T-cell (primary cell): Measurements from ENCODE around the gene CAPRIN1. TPM values are rescaled to one million over a fixed set of nuclear protein-coding genes. Genes with fewer than 3 reads are reported as not detected.
"Not testable (repeated sequence)": the region's sequence is repeated elsewhere in the genome, so short reads cannot be mapped to it uniquely, and the experiment has no call there.

Source experiments
- ATAC-seq, 4 experiments: fragments of 200-7000 bp in 3 of 4; fragments of 150-1000 bp in 1 of 4; cut with Tn5 transposase; replicated peaks in 1 of 4; 1 replicate in 3 of 4; 2 replicates in 1 of 4; pipeline ENCODE4 v1.10.0; 2021; ENCODE audit warnings: moderate library complexity in 3 of 4, mild to moderate bottlenecking in 2 of 4, moderate number of reproducible peaks in 1 of 4
- CTCF ChIA-PET, 2 donors: fragments of 300-600 bp; sonication (Branson Sonifier 250); formaldehyde crosslinking; loops; one replicate each; lab custom pipeline; 2022; ENCODE audit warnings: antibody characterized with exemption in 2 of 2; lab: Charles Lee
- POLR2A ChIA-PET, 2 donors: fragments of 300-600 bp; sonication (Branson Sonifier 250); formaldehyde crosslinking; loops; one replicate each; lab custom pipeline; 2022; ENCODE audit warnings: antibody characterized with exemption in 2 of 2; lab: Charles Lee
- DNase-seq, 35 experiments: peaks; one replicate each; pipeline versions ENCODE4 v3.0.0 to v3.0.0-alpha.2; 2013 to 2023
- H3K27ac ChIP-seq: one replicate; pipeline ENCODE4 v1.5.1; 2013; ENCODE audit warnings: low read length
- H3K27me3 ChIP-seq, 2 experiments: replicated peaks in 1 of 2; 1 replicate in 1 of 2; 2 replicates in 1 of 2; pipeline versions ENCODE4 v1.6.1 to v1.7.0; 2013; ENCODE audit warnings: low read length in 1 of 2, mixed read lengths in 1 of 2; ENCODE audit not compliant: control insufficient read depth in 2 of 2, insufficient read depth in 2 of 2; ENCODE audit errors: extremely low read depth in 1 of 2
- H3K36me3 ChIP-seq, 2 donors: 1 replicate in 1 of 2; 2 replicates in 1 of 2; pipeline versions ENCODE4 v1.6.1 to v1.7.0; 2013; ENCODE audit warnings: low read length in 1 of 2; ENCODE audit not compliant: control insufficient read depth in 2 of 2, insufficient read depth in 1 of 2; ENCODE audit errors: extremely low read depth in 1 of 2
- H3K4me1 ChIP-seq, 2 experiments: 1 replicate in 1 of 2; 2 replicates in 1 of 2; pipeline versions ENCODE4 v1.6.1 to v1.7.0; 2013; ENCODE audit warnings: low read length in 2 of 2, mixed read lengths in 1 of 2; ENCODE audit not compliant: insufficient read depth in 2 of 2, control insufficient read depth in 1 of 2; ENCODE audit errors: extremely low read depth in 1 of 2
- H3K4me3 ChIP-seq, 2 donors: 1 replicate in 1 of 2; 2 replicates in 1 of 2; pipeline versions ENCODE4 v1.5.1 to v1.7.0; 2013; ENCODE audit warnings: mild to moderate bottlenecking in 2 of 2, low read length in 1 of 2, moderate library complexity in 1 of 2; ENCODE audit not compliant: control insufficient read depth in 1 of 2; ENCODE audit errors: extremely low read depth in 1 of 2
- H3K9me3 ChIP-seq: 2 replicates; pipeline ENCODE4 v1.7.0; 2013
- H3K27ac Mint-ChIP-seq, 2 donors: one replicate each; pipeline ENCODE4 v1.8.0; 2020 to 2021; ENCODE audit warnings: mild to moderate bottlenecking in 2 of 2, mixed read lengths in 2 of 2
- H3K27me3 Mint-ChIP-seq, 2 donors: one replicate each; pipeline ENCODE4 v1.8.0; 2021 to 2022; ENCODE audit warnings: mixed read lengths in 2 of 2
- H3K36me3 Mint-ChIP-seq: one replicate; pipeline ENCODE4 v1.8.0; 2021; ENCODE audit warnings: mixed read lengths
- H3K4me1 Mint-ChIP-seq, 3 donors: one replicate each; pipeline ENCODE4 v1.8.0; 2020 to 2022; ENCODE audit warnings: mixed read lengths in 3 of 3, mild to moderate bottlenecking in 1 of 3
- H3K4me3 Mint-ChIP-seq, 3 donors: one replicate each; pipeline ENCODE4 v1.8.0; 2020 to 2022; ENCODE audit warnings: mild to moderate bottlenecking in 3 of 3, mixed read lengths in 3 of 3, moderate library complexity in 3 of 3
- H3K9me3 Mint-ChIP-seq, 3 donors: one replicate each; pipeline ENCODE4 v1.8.0; 2020 to 2022; ENCODE audit warnings: mixed read lengths in 3 of 3
- WGBS: methylation state at CpG from one replicate; pipeline ENCODE4 v1.1.5; 2013; ENCODE audit warnings: missing lambda C conversion rate; ENCODE audit not compliant: insufficient coverage; 5-methylcytosine and 5-hydroxymethylcytosine counted together
- total RNA-seq, 35 experiments: library from RNA in 6 of 35; stranded (reverse) in 6 of 35; fragments of 120-200 nt in 1 of 35; gene quantifications; one replicate each; pipeline versions ENCODE4 v1.2.1 to v1.2.4 and lab custom pipeline; 2013 to 2026

Gene CAPRIN1
- total RNA-seq, 5 donors from 2014 or later (not counting 1 experiment from before 2014, with no cell fraction given) = 106 to 148 (median 143) TPM

GRCh38 chr11:34086554-34087283 is 35.2 kb downstream of the CAPRIN1 start:
- peak in 3 of 4 experiments; percentile 64 to 66 (median 65) for ATAC-seq
- peak overlapping the region; percentile 68 to 70 for H3K27ac Mint-ChIP-seq
- peak overlapping the region; percentile 43 for H3K27ac ChIP-seq

GRCh38 chr11:34091825-34092224 is 40.3 kb downstream of the CAPRIN1 start:
- POLR2A ChIA-PET = no interaction called here

More at GRCh38 chr11:34086554-34087283, 35.2 kb downstream of the CAPRIN1 start:
- no peaks in the 10 kb centered on the region for H3K27me3 ChIP-seq
- H3K36me3 Mint-ChIP-seq = peaks cover 52% of the 10 kb centered on the region
- no peak overlapping the region for H3K4me3 ChIP-seq
- peaks cover 0 to 10% of the 10 kb centered on the region in 2 experiments for H3K4me1 ChIP-seq
- H3K4me3 Mint-ChIP-seq = peak overlapping the region in 1 of 3 donors; percentile 17
- no CpG with 5 or more reads among the region's 4 CpGs for WGBS
- peaks cover 9 to 82% of the 10 kb centered on the region in 2 donors for H3K36me3 ChIP-seq
- POLR2A ChIA-PET = interaction anchor here (1.0 to 1.1 kb wide), 2 partner anchors 11 to 23 kb away, joined by 3 to 4 read pairs; no protein-coding TSS in a partner anchor
- no peaks in the 10 kb centered on the region for H3K9me3 ChIP-seq
- CTCF ChIA-PET = interaction anchor here in 1 of 2 donors (0.6 kb wide), 1 partner anchor 314 kb away, joined by 3 read pairs; no protein-coding TSS in a partner anchor
- peaks cover 12 to 26% (median 25%) of the 10 kb centered on the region in 3 donors for H3K4me1 Mint-ChIP-seq
- H3K27me3 Mint-ChIP-seq = no peaks in the 10 kb centered on the region
- peak in 1 of 35 experiments; percentile 34 for DNase-seq
- no peaks in the 10 kb centered on the region for H3K9me3 Mint-ChIP-seq

GRCh38 chr11:34094900-34095299 is 43.4 kb downstream of the CAPRIN1 start:
- CTCF ChIA-PET = interaction anchor here in 1 of 2 donors (1.1 kb wide), 1 partner anchor 97 kb away, joined by 3 read pairs; no protein-coding TSS in a partner anchor
- H3K4me1 Mint-ChIP-seq, H3K9me3 ChIP-seq, ATAC-seq, DNase-seq, H3K27ac ChIP-seq, H3K27ac Mint-ChIP-seq, H3K9me3 Mint-ChIP-seq, H3K4me1 ChIP-seq, POLR2A ChIA-PET, H3K27me3 Mint-ChIP-seq, H3K4me3 Mint-ChIP-seq, H3K4me3 ChIP-seq, H3K27me3 ChIP-seq: not testable (repeated sequence)
- WGBS = no CpG with 5 or more reads among the region's 2 CpGs
- H3K36me3 ChIP-seq = peaks cover 13 to 95% of the 10 kb centered on the region in 2 donors
- H3K36me3 Mint-ChIP-seq = peaks cover 57% of the 10 kb centered on the region

More at GRCh38 chr11:34091825-34092224, 40.3 kb downstream of the CAPRIN1 start:
- no peak for DNase-seq
- H3K4me3 ChIP-seq = no peak overlapping the region
- Mint-ChIP-seq H3K36me3 (peaks cover 49% of the 10 kb centered on the region), H3K4me3 (no peak overlapping the region), H3K9me3 (no peaks in the 10 kb centered on the region), H3K27me3 (no peaks in the 10 kb centered on the region), H3K27ac (no peak overlapping the region), H3K4me1 (peaks cover 0 to 6% (median 5%) of the 10 kb centered on the region in 3 donors)
- no peaks in the 10 kb centered on the region for H3K4me1 ChIP-seq
- no peaks in the 10 kb centered on the region for H3K9me3 ChIP-seq
- CTCF ChIA-PET = interaction anchor here (0.6 to 0.7 kb wide), 2 partner anchors 16 to 84 kb away, joined by 3 to 5 read pairs; no protein-coding TSS in a partner anchor
- H3K27ac ChIP-seq = no peak overlapping the region
- ATAC-seq = no peak
- H3K36me3 ChIP-seq = peaks cover 7 to 88% of the 10 kb centered on the region in 2 donors
- no peaks in the 10 kb centered on the region for H3K27me3 ChIP-seq
- WGBS = no CpG with 5 or more reads among the region's 1 CpG

GRCh38 chr11:34098813-34099212 is 47.3 kb downstream of the CAPRIN1 start:
- H3K36me3 Mint-ChIP-seq = peaks cover 37% of the 10 kb centered on the region
- POLR2A ChIA-PET = interaction anchor here (0.6 to 1.5 kb wide), 4 partner anchors 9 to 369 kb away, joined by 3 read pairs; no protein-coding TSS in a partner anchor
- Histone ChIP-seq H3K9me3 (no peaks in the 10 kb centered on the region), H3K4me1 (no peaks in the 10 kb centered on the region), H3K27ac (no peak overlapping the region), H3K36me3 (peaks cover 9 to 67% of the 10 kb centered on the region in 2 donors), H3K4me3 (no peak overlapping the region), H3K27me3 (no peaks in the 10 kb centered on the region)
- CTCF ChIA-PET = interaction anchor here (0.8 to 1.0 kb wide), 2 partner anchors 13 to 111 kb away, joined by 3 to 6 read pairs; no protein-coding TSS in a partner anchor
- no peak overlapping the region for H3K4me3 Mint-ChIP-seq
- ATAC-seq (no peak), DNase-seq (no peak)
- H3K4me1 Mint-ChIP-seq = peaks cover 2 to 8% (median 6%) of the 10 kb centered on the region in 3 donors
- H3K27ac Mint-ChIP-seq = no peak overlapping the region
- no peaks in the 10 kb centered on the region for H3K27me3 Mint-ChIP-seq
- WGBS = 100% methylated on average over 1 of the region's 2 CpGs
- H3K9me3 Mint-ChIP-seq = no peaks in the 10 kb centered on the region

- Mint-ChIP-seq H3K4me3 (peak overlapping the region; percentile 94 to 96 (median 95)), H3K9me3 (no peaks in the 10 kb centered on the region), H3K4me1 (peaks cover 55 to 59% (median 57%) of the 10 kb centered on the region in 3 donors), H3K36me3 (peaks cover 23% of the 10 kb centered on the region), H3K27ac (peak overlapping the region; percentile 99), H3K27me3 (no peaks in the 10 kb centered on the region)
- ChIA-PET POLR2A (interaction anchor here in 1 of 2 donors (0.7 to 1.1 kb wide), 5 partner anchors 14 to 54 kb away, joined by 3 to 5 read pairs (median 4); no protein-coding TSS in a partner anchor), CTCF (interaction anchor here in 1 of 2 donors (0.8 to 1.2 kb wide), 6 partner anchors 32 to 253 kb away, joined by 3 to 9 read pairs (median 3); partner anchors contain the start of genes ABTB2 and CAPRIN1)
- Histone ChIP-seq H3K4me3 (peak overlapping the region; percentile 82 to 94), H3K27me3 (no peaks in the 10 kb centered on the region), H3K27ac (peak overlapping the region; percentile 98), H3K36me3 (peaks cover 5 to 31% of the 10 kb centered on the region in 2 donors), H3K4me1 (peaks cover 22 to 27% of the 10 kb centered on the region in 2 experiments), H3K9me3 (no peaks in the 10 kb centered on the region)
- DNase-seq = no peak
- 16% methylated on average over 3 of the region's 6 CpGs for WGBS
- no peak for ATAC-seq
Measured at GRCh38 chr11:34104680-34105078, 53.1 kb downstream of the CAPRIN1 start.
